GM13977 (cell line): ENCODE results near the gene MAPK10.
"Not testable (repeated sequence)": the region's sequence is repeated elsewhere in the genome, so short reads cannot be mapped to it uniquely, and the experiment has no call there.

Experiments used
- DNase-seq: peaks from one replicate; pipeline ENCODE4 v3.0.0; 2012; ENCODE audit warnings: low spot score
- CTCF ChIP-seq: IDR thresholded peaks from 2 replicates; pipeline ENCODE4 v1.5.1; 2012; ENCODE audit warnings: mild to moderate bottlenecking, control low read depth; ENCODE audit not compliant: insufficient read depth; ENCODE audit errors: extremely low read depth, missing control alignments
- in situ Hi-C: fragments of 300-500 bp; cut with MboI; formaldehyde crosslinking; loops from one replicate; pipeline ENCODE4 v1.12.0; 2022; ENCODE audit warnings: low sequenced_read_pairs, low pct_unique_long_range_greater_than_20kb, mixed read lengths, inconsistent platforms; ENCODE audit not compliant: unreplicated experiment

The MAPK10 gene

GRCh38 chr4:86096373-86096772 lies 263.5 kb downstream of the MAPK10 start:
- in situ Hi-C loops: no loop called here
- no peak for DNase-seq
- no peak for TF ChIP-seq CTCF

GRCh38 chr4:86092684-86093083 lies 267.2 kb downstream of the MAPK10 start:
- DNase-seq: no peak
- in situ Hi-C loops: no loop called here
- TF ChIP-seq CTCF: no peak

GRCh38 chr4:86091201-86091600 lies 268.7 kb downstream of the MAPK10 start:
- in situ Hi-C loops: no loop called here
- DNase-seq: no peak
- TF ChIP-seq CTCF: no peak

- TF ChIP-seq CTCF: no peak
- DNase-seq: no peak
- in situ Hi-C loops: no loop called here
Measured at GRCh38 chr4:86089781-86090323, 270.0 kb downstream of the MAPK10 start.

- in situ Hi-C loops: no loop called here
- no peak for TF ChIP-seq CTCF
- DNase-seq: no peak
Measured at GRCh38 chr4:86089053-86089452, 270.8 kb downstream of the MAPK10 start.

GRCh38 chr4:86075796-86076195 lies 284.1 kb downstream of the MAPK10 start:
- in situ Hi-C loops, DNase-seq: not testable (repeated sequence)

GRCh38 chr4:86060341-86060740 lies 299.5 kb downstream of the MAPK10 start:
- DNase-seq: no peak
- no peak for TF ChIP-seq CTCF
- in situ Hi-C loops: no loop called here
